Measurements from ENCODE around the gene CYP2U1.
"Not testable (repeated sequence)": the region's sequence is repeated elsewhere in the genome, so short reads cannot be mapped to it uniquely, and the experiment has no call there.

Gene CYP2U1

DNA sequence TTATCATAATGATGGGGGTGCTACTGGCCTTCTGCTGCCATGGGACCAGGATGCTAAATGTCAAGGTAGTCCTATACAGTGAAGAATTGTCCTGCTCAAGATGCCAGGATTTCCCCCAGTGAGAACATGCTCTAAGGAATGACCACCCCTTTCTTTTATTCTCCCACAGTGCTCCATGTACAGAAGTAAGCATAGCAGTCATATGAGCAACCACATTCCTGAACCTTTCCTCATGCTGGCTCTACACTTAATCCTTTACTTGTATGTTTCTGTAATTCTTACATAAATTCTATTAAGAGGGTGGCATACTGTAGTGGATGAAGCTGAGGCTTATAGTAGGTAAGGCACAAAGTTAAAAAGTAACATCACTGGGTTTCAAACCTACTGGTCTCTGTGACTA lies 20.2 kb downstream of the CYP2U1 start:
- DNase-seq (ENCODE audit: low read depth, low spot score), result peak; percentile 79
- CTCF ChIA-PET, result interaction anchor here (1.2 kb wide), 1 partner anchor 67 kb away, joined by 3 read pairs; no protein-coding TSS in a partner anchor
- TF ChIP-seq, protein P1, sequence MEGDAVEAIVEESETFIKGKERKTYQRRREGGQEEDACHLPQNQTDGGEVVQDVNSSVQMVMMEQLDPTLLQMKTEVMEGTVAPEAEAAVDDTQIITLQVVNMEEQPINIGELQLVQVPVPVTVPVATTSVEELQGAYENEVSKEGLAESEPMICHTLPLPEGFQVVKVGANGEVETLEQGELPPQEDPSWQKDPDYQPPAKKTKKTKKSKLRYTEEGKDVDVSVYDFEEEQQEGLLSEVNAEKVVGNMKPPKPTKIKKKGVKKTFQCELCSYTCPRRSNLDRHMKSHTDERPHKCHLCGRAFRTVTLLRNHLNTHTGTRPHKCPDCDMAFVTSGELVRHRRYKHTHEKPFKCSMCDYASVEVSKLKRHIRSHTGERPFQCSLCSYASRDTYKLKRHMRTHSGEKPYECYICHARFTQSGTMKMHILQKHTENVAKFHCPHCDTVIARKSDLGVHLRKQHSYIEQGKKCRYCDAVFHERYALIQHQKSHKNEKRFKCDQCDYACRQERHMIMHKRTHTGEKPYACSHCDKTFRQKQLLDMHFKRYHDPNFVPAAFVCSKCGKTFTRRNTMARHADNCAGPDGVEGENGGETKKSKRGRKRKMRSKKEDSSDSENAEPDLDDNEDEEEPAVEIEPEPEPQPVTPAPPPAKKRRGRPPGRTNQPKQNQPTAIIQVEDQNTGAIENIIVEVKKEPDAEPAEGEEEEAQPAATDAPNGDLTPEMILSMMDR (IDR thresholded peaks at IDR 0.05; ENCODE audit: insufficient read depth, low read length, missing control alignments), result no peak

DNA sequence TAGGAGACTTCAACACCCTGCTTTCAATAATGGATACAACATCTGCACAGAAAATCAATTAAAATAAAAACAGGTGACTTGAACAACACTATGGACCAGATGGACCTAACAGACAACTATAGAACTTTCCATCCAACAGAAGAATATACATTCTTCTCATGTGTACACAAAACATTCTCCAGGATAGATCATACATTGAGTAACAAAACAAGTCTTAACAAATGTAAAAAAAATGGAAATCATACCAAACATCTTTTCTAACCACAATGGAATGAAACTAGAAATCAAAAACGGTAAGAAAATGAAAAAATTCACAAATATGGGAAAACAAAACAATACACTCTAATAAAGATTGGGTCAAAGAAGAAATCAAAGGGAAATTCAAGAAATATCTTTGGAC lies 24.7 kb downstream of the CYP2U1 start:
- CTCF ChIA-PET, result no interaction called here
- no peak for DNase-seq (ENCODE audit: low read depth, low spot score)
- no peak overlapping the region for H3K4me3 ChIP-seq (ENCODE audit: low read depth, low read length)
- TF ChIP-seq, protein P1 (IDR thresholded peaks at IDR 0.05; ENCODE audit: insufficient read depth, low read length, missing control alignments), result no peak
- POLR2A ChIA-PET, result no interaction called here

More for the DNA sequence above, 20.2 kb downstream of the CYP2U1 start:
- POLR2A ChIA-PET, result no interaction called here
- H3K4me3 ChIP-seq (ENCODE audit: low read depth, low read length), result no peak overlapping the region

DNA sequence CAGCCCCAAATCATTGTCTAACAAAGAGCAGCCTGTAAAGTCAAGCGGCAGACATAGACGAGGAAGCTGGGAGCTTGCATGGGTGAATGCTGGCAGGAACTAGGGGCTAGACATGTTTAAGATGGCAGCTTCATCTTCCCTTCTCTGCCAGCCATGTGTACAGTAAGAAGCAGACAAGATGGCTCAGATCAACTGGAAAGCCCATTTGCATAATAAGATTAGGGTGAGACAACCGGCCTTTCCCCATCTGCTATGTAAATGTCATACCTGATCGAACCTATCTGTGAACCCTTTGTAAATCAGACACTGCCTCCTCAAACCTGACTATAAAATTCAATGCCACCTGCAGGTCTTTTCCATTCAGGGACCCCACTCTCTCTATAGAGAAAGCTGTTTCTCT lies 35.6 kb downstream of the CYP2U1 start:
- ChIA-PET POLR2A (no interaction called here), CTCF (no interaction called here)
- TF ChIP-seq, protein P1 (IDR thresholded peaks at IDR 0.05; ENCODE audit: insufficient read depth, low read length, missing control alignments), result no peak
- no peak overlapping the region for H3K4me3 ChIP-seq (ENCODE audit: low read depth, low read length)
- no peak for DNase-seq (ENCODE audit: low read depth, low spot score)

DNA sequence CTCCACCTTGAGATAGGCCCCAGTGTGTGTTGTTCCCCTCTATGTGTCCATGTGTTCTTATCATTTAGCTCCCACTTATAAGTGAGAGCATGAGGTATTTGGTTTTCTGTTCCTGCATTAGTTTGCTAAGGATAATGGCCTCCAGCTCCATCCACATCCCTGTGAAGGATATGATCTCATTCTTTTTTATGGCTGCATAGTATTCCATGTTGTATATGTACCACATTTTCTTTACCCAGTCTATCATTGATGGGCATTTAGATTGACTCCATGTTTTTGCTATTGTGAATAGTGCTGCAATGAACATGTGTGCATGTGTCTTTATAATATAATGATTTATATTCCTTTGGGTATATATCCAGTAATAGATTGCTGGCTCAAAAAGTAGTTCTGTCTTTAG lies 36.2 kb downstream of the CYP2U1 start:
- H3K4me3 ChIP-seq (ENCODE audit: low read depth, low read length); CTCF ChIA-PET; DNase-seq (ENCODE audit: low read depth, low spot score); POLR2A ChIA-PET: not testable (repeated sequence)

DNA sequence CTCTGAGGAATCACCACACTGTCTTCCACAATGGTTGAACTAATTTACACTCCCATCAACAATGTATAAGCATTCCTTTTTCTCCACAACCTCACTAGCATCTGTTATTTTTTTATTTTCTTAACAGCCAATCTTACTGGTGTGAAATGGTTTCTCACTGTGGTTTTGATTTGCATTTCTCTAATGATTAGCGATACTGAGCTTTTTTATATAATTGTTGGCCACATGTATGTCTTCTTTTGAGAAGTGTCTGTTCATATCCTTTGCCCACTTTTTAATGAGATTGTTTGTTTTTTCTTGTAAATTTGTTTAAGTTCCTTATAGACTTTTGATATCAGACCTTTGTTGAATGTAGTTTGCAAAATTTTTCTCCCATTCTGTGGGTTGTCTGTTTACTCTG lies 36.6 kb downstream of the CYP2U1 start:
- CTCF ChIA-PET; DNase-seq (ENCODE audit: low read depth, low spot score); POLR2A ChIA-PET; H3K4me3 ChIP-seq (ENCODE audit: low read depth, low read length): not testable (repeated sequence)

DNA sequence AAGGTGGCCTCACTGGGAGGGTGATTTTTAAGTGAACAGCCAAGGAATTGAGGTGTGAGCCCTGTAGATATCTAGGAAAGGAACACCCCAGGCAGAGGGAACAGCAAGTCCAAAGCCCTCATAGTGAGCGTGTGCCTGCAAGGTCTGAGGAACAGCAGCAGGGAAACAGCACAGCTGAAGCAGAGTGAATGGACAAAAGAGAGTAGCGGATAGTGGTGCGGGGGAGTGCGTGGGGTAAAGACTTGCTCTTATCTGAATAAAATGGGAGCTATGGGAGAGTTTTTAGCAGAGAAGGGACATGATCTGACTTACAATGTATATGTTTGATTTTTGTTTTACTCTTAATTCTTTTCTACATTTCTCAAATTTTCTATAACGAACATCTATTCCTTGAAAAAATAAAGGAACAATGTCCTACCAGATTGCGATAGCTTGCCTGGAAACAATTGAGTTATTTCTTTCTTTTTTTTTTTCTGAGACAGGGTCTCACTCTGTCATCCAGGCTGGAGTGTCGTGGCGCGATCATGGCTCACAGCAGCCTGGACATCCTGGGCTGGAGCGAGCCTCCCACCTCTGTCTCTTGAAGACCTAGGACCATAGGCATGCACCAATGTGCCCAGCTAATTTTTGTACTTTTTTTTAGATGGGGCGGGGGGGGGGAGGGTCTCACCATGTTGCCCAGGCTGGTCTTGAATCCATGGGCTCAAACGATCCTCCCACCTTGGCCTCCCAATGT lies 38.9 kb downstream of the CYP2U1 start:
- no peak for DNase-seq (ENCODE audit: low read depth, low spot score)
- POLR2A ChIA-PET, result no interaction called here

DNA sequence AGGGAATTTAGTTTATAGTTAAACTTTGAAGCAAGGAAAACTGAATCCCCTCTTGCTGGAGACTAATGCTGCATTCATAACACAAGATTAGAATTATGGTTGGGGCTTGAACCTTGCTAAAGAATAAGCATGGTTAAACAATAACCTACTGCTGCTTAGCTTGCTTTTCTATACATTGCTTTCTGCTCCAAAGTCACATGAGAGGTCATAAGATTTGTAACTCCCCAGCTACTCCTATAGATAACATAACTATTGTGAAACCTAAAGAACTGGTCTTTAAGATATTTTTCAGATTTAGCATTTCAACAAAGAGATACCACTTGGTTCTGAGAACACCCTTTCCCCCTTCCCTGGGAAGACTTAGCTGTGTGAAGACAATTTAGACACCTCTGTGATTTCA lies 41.3 kb downstream of the CYP2U1 start:
- TF ChIP-seq, protein P1 (IDR thresholded peaks at IDR 0.05; ENCODE audit: insufficient read depth, low read length, missing control alignments), result no peak
- no peak for DNase-seq (ENCODE audit: low read depth, low spot score)
- POLR2A ChIA-PET, result no interaction called here
- CTCF ChIA-PET, result no interaction called here
- no peak overlapping the region for H3K4me3 ChIP-seq (ENCODE audit: low read depth, low read length)

More for the DNA sequence above, 38.9 kb downstream of the CYP2U1 start:
- TF ChIP-seq, protein P1 (IDR thresholded peaks at IDR 0.05; ENCODE audit: insufficient read depth, low read length, missing control alignments), result no peak
- no peak overlapping the region for H3K4me3 ChIP-seq (ENCODE audit: low read depth, low read length)
- CTCF ChIA-PET, result interaction anchor here (0.6 kb wide), 1 partner anchor 1066 kb away, joined by 3 read pairs; no protein-coding TSS in a partner anchor

All from AG04449 (cell line).